Stimulated activated CD4-positive, alpha-beta T cell treated with anti-CD3 and anti-CD28 coated beads, Interleukin-2, amount 100 ng/mL, for 48 hours (primary cell): ENCODE data around the gene MIEN1.
A peak's percentile ranks its signal among the peaks of the same experiment; 100 is the strongest.
"Not testable (repeated sequence)": the region's sequence is repeated elsewhere in the genome, so short reads cannot be mapped to it uniquely, and the experiment has no call there.

Experiments
- DNase-seq, 2 donors: peaks; one replicate each; pipeline ENCODE4 v3.0.0-alpha.2; 2020

Gene MIEN1, protein sequence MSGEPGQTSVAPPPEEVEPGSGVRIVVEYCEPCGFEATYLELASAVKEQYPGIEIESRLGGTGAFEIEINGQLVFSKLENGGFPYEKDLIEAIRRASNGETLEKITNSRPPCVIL

DNA sequence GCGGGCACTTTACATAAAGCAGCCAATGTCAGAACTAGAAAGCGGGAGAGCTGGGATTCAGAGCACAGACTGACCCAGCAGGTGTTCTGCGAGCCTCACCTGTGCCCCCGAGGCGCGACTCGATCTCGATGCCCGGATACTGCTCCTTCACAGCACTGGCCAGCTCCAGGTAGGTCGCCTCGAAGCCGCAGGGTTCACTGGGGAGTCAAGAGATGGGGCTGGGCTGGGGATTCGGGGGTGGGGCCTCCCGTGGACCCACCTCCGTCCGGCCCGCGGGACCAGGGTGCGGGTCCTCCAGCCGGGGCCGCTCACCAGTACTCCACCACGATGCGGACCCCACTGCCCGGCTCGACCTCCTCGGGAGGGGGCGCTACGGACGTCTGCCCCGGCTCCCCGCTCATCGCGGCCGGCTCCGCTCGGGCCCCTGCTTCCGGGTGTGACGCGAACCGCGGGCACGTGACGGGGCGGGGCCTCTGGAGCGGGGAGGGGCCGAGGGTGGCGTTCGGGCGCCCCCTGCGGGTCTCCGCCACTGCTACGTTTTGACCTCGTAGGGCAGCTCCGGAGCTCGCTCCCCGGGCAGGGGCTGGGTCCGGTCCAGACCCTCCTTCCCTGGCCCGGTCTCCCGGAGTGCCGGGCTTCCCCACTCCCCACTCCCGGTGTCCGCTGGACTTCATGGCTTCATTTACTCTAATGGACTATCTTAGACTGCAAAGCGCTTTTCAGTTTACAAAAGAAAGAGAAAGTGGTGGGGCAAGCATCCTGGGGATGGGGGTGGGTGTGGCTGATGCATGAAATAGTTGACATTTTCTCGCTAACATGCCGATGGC lies at the start of gene MIEN1:
TSS of gene MIEN1 (minus strand) at position 438 of the 827 bp plus-strand sequence. CDS start at position 401, 37 bp downstream.
- DNase-seq, result peak; percentile 96 to 97

DNA sequence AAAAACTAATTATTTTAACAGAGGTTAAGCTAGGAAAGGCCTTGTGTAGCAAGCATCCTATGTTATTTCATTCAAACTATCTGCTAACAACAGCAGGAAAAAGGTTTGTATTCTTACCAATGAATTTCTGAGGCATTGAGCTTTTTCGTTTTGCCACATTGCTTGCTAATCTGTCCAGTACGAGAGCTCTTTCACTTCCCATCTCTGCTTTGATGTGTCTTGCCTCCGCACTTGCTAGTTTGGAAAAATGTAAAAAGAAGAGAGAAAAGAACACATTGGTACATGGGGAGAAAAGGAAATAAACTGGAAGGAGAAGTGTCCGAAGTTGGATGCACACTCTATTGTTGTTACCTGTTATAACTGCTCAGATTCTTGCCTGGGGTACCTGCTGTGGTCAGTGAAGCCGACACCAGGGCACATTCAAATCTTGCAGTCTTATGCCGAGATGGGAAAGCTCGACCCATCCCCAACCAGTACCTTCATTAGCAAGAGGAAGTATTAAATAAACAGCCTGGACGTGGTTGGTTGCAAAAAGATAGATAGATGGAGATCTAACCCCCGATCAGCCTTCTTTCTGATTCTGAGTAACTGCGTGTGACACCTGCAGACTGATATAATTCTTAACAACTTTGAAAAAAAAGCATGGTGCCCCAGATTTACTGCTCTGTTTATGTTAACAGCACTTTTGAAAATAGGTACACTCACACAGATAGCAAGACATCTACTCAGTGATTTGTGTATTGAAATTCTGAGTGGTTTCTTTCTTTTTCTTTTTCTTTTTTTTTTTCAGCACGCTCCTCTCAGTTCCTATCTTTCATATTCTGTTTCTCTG lies 47.4 kb upstream of the MIEN1 start:
- no peak for DNase-seq

DNA sequence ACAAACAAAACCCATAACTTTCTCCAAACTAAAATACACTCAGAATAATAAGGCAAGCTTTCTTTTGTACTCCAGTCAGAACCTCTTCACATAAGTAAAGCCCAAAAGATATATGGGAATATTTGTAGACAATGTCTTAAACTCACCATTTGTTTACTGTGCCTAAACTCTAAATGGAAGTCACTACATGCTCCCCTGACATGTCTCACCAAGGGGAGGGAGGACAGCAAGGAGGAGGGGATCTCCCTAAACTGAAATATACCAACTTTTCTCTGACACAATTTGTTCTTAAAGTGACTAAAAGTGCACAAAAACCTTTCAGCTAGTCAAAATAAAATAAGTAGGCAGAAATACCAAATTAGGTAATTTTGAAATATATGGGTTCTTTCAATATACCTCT lies 45.9 kb upstream of the MIEN1 start:
- no peak for DNase-seq

DNA sequence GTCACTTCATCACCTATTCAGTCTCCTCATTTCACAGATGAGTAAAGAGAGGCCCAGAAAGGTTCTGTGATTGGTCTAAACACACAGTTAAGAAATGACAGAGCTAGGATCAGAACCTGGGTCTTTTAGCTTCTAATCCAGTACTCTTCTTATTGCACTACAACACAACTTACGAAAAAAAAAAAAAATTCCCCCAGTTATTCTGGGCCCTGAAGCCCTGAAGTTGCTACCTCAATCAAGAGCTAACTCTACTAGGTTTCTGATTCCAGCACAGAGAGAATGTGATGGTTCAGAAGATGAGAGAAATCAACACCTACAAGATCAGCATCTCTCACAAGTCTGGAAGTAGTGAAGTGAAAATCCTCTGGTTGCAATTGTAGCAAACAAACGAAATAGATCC lies 44.7 kb upstream of the MIEN1 start:
- no peak for DNase-seq

DNA sequence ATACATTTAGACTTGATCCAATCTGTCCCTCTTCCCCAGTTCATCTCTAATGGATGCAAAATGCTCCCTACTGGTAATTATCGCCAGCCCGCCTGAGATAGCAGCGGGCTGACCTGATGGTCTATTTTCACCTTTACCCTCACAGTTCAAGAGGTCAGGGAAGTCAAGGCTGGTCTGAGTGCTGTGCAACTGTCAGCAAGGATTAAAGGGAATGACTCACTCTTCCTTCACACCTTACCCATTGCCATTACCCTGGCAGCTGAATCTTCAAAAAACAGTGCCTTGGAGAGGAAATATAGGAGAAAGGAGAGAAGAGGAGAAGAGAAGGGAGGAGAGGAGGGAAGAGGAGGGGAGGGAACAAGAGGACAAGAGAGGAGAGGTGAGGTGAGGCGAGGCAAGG lies 43.7 kb upstream of the MIEN1 start:
- DNase-seq, result no peak

DNA sequence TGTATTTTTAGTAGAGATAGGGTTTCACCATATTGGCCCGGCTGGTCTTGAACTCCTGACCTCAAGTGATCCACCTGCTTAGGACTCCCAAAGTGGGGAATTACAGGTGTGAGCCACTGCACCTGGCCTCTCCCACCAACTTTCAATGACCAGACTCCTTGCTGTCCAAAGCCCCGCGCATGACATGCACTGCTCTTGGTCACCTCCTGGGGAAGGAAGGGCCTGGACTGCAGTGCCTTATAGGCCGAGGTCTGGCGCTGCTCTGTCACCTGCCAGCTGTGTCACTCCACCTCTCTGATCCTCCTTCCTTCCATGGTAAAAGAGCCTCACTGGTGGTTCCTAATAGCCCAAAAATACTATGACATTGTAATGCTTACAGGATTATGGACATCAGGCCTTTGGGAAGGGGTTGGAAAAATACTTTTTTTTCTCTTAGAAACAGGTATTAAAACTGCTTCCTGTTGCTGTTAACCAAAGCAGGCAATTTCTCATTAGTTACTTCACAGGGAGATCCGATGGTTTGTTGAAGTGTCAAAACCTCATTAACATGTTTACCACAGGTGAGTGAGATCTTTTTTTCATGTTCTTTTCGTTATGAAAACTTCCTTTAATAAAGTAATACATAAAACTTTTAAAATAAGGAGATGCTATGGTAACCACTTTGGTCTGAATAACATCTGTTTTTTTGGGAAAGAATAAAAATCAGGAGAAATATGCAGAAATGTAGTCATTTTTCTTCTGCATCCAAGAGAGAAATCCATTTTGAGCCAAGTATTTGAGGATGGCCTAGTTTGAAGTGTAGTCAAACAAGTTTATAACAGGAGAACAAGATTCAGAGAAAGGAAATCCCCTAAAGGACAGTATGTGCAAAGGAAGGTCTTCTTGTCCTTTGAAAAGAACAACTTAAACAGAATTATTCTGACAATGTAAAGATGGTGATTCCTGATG lies 42.9 kb upstream of the MIEN1 start:
- DNase-seq, result no peak

DNA sequence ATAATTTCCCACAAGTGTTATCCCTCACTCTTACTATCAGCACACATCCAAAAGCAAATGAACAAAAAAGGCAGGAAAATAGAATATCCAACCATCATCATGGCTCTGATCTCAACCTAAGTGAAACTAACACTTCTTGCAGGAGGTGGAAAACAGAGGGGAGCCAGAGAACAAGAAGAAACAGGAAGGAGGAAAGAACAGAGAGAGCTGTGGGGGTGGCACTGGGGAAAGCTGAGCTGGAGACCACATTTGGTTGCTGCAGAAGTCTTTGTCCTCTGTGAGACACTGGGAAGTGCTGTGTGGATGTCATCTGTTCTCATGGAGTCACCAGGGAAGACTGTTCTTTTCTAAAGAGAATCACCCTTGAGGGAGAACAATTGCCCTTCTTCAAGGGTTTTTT lies 42.1 kb upstream of the MIEN1 start:
- no peak for DNase-seq

DNA sequence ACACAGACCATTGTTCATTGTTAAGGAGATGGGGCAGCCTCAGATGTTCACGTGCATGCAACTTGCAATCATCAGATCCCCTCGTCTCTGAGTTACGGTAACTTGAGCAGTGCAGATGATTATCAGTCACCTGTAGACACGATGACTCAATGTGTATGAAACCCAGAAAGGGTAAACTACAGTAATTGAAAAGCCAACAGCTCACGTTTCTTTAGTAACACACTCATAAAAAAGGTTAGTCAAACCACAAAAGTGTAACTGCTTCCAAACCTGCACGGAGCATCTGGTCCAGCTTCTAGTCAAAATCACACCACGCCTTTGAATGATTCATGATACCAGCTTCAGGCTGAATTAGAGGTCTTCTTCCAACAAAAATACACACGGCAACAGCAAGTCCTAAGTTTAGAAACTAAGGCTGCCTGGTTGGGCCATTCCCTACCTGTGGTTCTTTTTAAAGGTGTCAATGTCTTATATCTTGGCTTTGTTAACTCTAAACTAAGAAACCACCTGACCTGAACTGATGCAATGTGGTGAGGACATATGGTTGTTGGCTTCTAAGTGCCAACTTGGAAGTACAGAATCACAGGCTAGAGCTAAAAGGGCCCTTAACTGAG lies 39.7 kb upstream of the MIEN1 start:
- DNase-seq, result peak in 1 of 2 donors; percentile 52

DNA sequence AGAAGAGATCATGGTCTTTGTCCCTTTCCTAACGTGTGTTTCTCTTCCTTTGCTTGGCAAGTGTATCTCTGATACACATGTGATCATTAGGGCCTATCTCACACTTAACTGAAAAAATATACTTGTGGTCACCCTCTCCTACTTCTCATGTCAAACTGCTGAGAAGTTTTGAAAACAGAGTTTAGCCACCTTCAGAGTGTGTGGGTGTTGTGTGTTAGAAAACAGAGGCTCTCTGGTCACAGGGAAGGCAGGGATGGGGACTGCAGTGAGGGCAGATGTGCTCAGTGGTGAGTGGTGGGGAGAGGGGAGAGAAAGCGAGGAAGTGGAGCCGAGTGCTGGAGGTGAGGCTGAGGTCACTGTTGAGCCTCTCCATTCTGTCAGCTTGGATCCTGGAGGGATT lies 36.8 kb upstream of the MIEN1 start:
- DNase-seq, result no peak

DNA sequence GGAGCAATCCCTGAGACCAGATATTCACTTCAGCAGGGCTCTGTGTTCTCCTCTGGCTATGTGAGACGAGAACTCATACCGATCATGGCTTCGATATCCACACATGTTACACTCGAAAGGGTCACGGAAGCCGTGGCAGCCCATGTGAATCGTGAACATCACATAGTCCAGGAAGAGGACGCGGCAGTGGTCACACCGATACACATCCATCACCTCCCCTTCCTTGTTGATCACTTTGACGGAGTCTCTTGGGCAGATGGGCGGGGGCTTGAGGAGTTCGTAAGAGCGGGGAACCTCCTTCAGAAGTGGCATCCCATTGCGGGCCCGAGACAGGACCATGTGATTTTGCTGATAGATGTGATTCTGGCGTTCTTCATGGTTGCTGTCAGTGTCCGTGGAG lies 35.4 kb upstream of the MIEN1 start:
- DNase-seq, result no peak

DNA sequence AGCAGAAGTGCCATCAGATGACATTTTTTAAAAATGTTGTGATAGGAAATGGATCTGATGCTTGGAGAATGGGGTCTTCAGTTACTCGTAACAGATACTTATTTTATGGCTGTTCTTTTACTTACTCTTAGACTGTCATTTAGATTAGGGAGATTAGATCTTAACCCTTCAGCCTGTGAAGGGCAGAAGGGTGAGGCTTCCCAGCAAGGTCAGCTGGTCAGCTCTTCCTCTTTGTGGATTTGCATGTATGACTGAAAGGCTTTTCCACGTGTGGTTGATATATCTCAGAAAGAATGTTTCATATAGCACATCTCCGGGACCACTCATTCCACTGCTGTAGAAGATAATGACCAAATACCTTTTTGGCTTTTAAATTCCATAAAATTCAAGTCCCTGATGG lies 34.8 kb upstream of the MIEN1 start:
- DNase-seq, result no peak

DNA sequence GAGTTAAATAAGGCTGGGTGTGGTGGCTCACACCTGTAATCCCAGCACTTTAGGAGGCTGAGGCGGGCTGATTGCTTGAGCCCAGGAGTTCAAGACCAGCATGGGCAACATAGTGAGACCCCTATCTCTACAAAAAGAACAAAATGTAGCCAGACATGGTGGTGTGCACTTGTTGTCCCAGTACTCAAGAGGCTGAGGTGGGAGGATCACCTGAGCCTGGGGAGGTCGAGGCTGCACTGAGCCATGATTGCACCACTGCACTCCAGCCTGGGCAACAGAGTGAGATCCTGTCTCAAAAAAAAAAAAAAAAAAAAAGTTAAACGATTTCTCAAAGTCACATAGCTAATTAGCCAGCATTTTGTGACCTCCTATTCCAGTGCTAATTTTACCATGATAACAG lies 33.8 kb upstream of the MIEN1 start:
- DNase-seq, result not testable (repeated sequence)

DNA sequence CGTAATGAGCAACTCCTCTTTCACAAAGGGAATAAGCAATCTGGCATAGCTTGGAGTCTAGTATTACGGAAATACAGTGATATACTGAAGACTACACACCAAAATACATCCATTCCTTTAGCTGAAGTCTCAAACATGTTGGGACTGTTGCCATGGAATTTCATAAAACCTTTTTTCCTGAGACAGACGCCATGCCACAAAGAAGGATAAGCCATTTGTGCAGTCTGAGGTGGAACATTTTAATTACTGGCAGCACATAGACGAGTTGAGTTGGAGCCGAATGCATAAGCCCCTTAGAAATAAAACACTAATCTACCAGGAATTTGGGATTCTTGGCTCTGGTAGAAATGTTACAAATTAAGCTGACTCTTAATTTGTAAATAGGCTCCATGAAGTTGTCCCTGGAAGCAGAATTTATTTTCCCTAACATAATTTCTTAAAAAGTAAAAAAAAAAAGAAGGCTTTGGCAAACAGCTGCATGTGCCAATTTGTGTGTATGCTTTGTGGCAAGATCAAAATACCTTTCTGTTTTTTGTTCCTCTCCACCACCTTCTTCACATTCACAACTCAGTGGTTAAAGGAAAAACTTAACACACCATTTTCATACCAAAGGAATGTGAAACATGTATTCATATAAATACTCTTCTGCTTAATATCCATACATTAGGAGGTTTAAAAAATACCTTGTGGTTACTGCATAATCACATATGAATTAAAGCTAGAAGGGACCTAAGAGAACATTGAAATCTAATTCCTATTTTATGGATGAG lies 32.9 kb upstream of the MIEN1 start:
- no peak for DNase-seq

DNA sequence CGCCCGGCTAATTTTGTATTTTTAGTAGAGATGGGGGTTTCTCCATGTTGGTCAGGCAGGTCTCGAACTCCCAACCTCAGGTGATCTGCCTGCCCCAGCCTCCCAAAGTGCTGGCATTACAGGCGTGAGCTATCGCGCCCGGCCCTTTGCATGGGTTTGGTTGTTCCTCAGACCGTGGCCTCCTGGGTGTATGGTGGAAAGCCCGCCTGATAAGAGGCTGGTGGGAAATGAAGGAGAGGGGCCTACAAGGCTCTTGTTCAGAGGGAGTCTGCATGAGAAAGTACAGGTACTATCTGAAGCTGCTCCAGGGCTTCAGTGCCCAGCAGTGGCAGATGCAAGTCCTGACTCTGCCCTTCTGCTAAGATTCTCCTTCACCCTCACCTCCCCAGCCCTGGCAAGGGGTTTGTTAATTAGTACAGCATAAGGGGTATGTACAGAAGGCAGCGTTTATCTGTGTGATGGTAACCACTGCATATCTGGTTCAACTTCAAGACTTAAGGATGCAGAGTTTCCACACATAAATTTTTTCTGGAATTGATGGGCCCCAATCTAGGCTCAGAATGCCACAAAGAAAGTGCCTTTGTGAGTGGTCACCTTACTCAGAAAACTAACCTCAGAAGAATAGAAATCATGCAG lies 31.6 kb upstream of the MIEN1 start:
- DNase-seq, result no peak

DNA sequence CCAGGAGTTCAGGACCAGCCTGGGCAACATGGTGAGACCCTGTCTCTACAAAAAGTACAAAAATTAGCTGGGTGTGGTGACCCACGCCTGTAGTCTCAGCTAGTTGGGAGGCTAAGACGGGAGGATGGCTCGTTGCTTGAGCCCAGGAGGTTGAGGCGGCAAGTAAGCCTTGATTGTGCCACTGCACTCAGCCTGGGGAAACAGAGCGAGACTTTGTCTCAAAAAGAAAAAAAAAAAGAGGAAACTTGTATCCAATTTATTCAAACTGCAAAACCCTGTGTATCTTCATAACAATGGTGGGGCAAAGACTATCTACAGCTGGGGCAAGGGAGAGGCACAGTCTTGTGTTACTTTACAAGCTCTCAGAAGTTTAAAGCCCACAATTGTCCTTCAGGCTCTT lies 28.9 kb upstream of the MIEN1 start:
- no peak for DNase-seq

DNA sequence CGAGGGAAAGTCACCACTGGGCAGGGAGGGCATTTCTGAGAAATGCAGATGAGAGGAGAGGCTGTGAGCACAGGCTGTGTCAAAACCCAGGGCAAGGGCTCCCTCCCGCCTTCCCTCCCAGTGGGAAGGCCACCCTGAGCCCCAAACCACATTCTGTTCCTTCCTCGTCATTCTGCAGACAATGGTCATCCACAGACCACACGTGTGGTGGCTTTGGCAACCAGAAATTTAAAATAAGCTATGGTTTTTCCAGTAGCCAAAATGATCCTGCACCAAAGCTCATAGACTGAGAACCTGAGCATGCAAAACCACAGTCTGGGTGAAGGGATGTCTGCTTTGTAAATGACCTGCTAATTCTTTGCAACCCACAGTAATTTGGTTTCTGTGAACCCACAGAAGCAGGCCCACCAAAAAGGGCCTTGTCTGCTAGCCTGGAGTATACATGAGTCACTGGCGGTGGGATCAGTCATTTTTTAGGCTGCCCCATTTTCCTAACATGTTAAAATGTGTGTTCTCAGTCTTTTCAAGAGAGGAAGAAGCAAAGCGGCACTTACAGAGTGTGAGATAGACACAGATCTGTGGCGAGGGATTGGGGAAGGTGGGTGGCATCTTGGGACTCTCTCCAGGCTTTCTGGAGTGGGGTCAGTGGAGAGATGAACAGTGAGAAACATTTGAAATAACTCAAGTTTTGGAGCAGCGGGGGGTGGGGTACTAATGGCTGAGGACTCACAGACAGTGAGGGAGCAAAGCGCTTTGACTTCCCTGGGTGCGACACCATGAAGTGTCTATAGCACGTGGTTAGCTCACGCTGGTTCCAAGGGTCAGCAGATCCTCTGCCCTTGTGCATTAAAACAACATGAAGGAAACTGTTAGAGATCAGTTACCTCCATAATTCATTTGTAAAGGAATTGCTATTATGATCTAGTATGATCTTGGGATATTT lies 27.9 kb upstream of the MIEN1 start:
- peak; percentile 37 to 47 for DNase-seq

DNA sequence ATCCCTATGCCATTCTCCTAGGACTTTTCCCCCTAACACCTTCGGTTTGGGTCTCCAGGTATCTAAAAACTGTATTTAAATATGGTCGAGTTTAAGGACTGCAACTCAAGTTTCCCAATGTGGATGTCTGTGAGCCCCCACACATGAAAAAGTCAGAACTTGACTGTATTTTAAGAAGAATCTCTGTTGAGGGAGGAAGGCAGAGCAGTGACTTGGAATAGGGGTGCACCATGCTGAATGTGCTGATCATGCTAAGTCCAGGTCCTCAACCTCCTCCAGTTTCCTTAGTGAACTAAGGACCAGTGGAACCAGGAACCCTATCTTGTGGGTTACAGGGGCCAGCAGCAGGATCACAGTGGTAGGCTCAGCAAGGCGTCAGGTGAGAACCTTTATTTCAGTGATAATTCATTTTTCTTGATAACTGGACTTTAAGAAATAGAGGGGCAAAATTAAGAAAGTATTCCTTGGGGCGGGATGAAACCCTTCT lies 26.9 kb upstream of the MIEN1 start:
- DNase-seq, result no peak

DNA sequence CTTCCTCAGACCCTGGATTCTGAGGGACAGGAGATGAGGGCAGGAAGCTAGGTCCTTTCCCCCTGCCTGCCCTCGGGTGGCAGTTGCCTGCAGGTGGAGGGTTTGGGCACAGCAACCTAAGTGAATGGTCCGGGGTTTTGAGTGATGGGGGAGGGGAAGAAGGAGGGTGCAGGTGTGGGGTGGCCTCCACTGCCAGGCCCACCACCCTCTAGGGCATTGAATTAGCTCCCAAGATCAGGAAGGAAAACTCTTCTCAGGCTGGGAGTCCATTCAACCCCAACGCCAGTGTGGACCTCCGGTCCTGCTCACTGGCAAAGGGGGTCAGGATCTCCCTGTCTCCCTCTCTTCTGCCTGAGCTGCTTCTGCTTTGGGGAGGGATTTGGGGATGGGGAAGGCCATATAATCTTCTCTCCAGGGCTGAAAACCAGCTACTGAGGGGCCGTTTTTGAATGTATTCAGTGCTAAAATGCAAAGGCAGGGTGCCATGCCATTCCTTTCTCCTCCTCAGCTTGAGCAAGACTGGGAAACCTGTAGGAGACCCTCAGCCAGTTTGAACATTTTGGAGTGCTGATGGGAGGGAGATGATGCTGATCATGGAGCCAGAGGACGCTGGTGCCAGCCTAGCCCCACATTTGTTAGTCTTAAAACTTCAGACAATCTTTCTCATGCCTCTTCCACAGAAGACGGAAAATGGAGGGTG lies 26.2 kb upstream of the MIEN1 start:
- no peak for DNase-seq
